H1 (cell line): Measurements from ENCODE around the gene WDR1. TPM values are rescaled to one million over a fixed set of nuclear protein-coding genes. Genes with fewer than 3 reads are reported as not detected.

ENCODE experiments used
- CTCF ChIA-PET: fragments of 300-600 bp; sonication (Branson Sonifier 250); formaldehyde crosslinking; loops from one replicate; lab custom pipeline; 2021; ENCODE audit not compliant: partially characterized antibody; lab: Charles Lee
- POLR2A ChIA-PET: fragments of 300-600 bp; sonication (Branson Sonifier 250); formaldehyde crosslinking; loops from one replicate; lab custom pipeline; 2021; ENCODE audit warnings: inconsistent platforms; ENCODE audit not compliant: partially characterized antibody; lab: Charles Lee
- DNase-seq, 2 experiments: peaks; one replicate each; pipeline versions ENCODE4 v3.0.0 to v3.0.0-alpha.2; 2010 to 2022; ENCODE audit warnings: low spot score in 2 of 2, low read depth in 1 of 2, mixed read lengths in 1 of 2
- FAIRE-seq: peaks from 2 replicates; lab custom pipeline; 2011; peaks lifted over from hg19 to GRCh38; lab: Jason Lieb, UNC
- H2AFZ ChIP-seq: 2 replicates; pipeline ENCODE4 v1.8.1; 2012; ENCODE audit warnings: low read length, inconsistent platforms
- H2AK5ac ChIP-seq: 2 replicates; pipeline ENCODE4 v1.6.1; 2013; ENCODE audit warnings: low read depth, low read length
- H2BK120ac ChIP-seq: replicated peaks from 2 replicates; pipeline ENCODE3; 2013; ENCODE audit warnings: low read depth, low read length, inconsistent platforms
- H2BK12ac ChIP-seq: 2 replicates; pipeline ENCODE4 v1.6.1; 2013; ENCODE audit warnings: low read depth, low read length
- H2BK15ac ChIP-seq: 2 replicates; pipeline ENCODE4 v1.6.1; 2013; ENCODE audit warnings: low read length
- H2BK20ac ChIP-seq: 2 replicates; pipeline ENCODE4 v1.6.1; 2013; ENCODE audit warnings: low read length
- H2BK5ac ChIP-seq: 2 replicates; pipeline ENCODE4 v1.6.1; 2013; ENCODE audit warnings: low read depth, low read length
- H3K14ac ChIP-seq: 2 replicates; pipeline ENCODE4 v1.6.1; 2013; ENCODE audit warnings: inconsistent platforms; ENCODE audit not compliant: insufficient read length
- H3K18ac ChIP-seq: 2 replicates; pipeline ENCODE4 v1.6.1; 2013; ENCODE audit warnings: low read length; ENCODE audit errors: extremely low read depth
- H3K23ac ChIP-seq: 2 replicates; pipeline ENCODE4 v1.6.1; 2013; ENCODE audit warnings: inconsistent platforms; ENCODE audit not compliant: insufficient read length
- H3K23me2 ChIP-seq: 2 replicates; pipeline ENCODE4 v1.6.1; 2013; ENCODE audit warnings: low read depth, low read length
- H3K27ac ChIP-seq: 2 replicates; pipeline ENCODE4 v1.6.1; 2011; ENCODE audit warnings: low read depth, low read length, inconsistent platforms
- H3K27me3 ChIP-seq, 4 experiments: replicated peaks in 1 of 4; 1 replicate in 1 of 4; 2 replicates in 3 of 4; pipeline versions ENCODE4 v1.6.1 to v1.8.1; 2011 to 2013; ENCODE audit warnings: low read length in 3 of 4, mild to moderate bottlenecking in 3 of 4, inconsistent platforms in 2 of 4, mixed read lengths in 2 of 4, moderate library complexity in 1 of 4; ENCODE audit not compliant: control insufficient read depth in 3 of 4, insufficient read depth in 3 of 4; ENCODE audit errors: extremely low read depth in 1 of 4
- H3K36me3 ChIP-seq, 4 experiments: 2 replicates each; pipeline versions ENCODE4 v1.6.1 to v1.8.1; 2011 to 2013; ENCODE audit warnings: mild to moderate bottlenecking in 4 of 4, low read length in 3 of 4, moderate library complexity in 2 of 4, control low read depth in 1 of 4, inconsistent platforms in 1 of 4; ENCODE audit not compliant: insufficient read depth in 4 of 4, control insufficient read depth in 2 of 4
- H3K4ac ChIP-seq: replicated peaks from 2 replicates; pipeline ENCODE3; 2013; ENCODE audit warnings: low read length, low read depth, mixed read lengths, inconsistent platforms; ENCODE audit not compliant: insufficient read length
- H3K4me1 ChIP-seq, 4 experiments: replicated peaks in 1 of 4; 1 replicate in 1 of 4; 2 replicates in 3 of 4; pipeline versions ENCODE4 v1.6.1 to v1.8.1; 2011 to 2013; ENCODE audit warnings: low read length in 3 of 4, inconsistent platforms in 2 of 4, mixed read lengths in 1 of 4; ENCODE audit not compliant: insufficient read depth in 4 of 4, control insufficient read depth in 3 of 4
- H3K4me2 ChIP-seq, 2 experiments: 2 replicates each; pipeline versions ENCODE4 v1.6.1 to v1.8.1; 2011 to 2013; ENCODE audit warnings: low read depth in 2 of 2, low read length in 2 of 2, control low read depth in 1 of 2, inconsistent platforms in 1 of 2, mild to moderate bottlenecking in 1 of 2; ENCODE audit not compliant: insufficient read depth in 1 of 2
- H3K4me3 ChIP-seq, 4 experiments: fragments of 200-600, 300-600 bp in 1 of 4; sonication (generic), shearing (Covaris generic), sonication (Bioruptor Twin) in 1 of 4; 2 replicates each; pipeline versions ENCODE4 v1.5.1 to v1.8.1; 2011 to 2016; ENCODE audit warnings: low read length in 4 of 4, low read depth in 3 of 4, control low read depth in 2 of 4, inconsistent platforms in 2 of 4, mild to moderate bottlenecking in 2 of 4, mixed read lengths in 1 of 4, moderate library complexity in 1 of 4; ENCODE audit not compliant: insufficient read depth in 2 of 4; ENCODE audit errors: extremely low read depth in 1 of 4
- H3K56ac ChIP-seq: replicated peaks from 2 replicates; pipeline ENCODE3; 2013; ENCODE audit warnings: low read depth, mild to moderate bottlenecking, mixed read lengths, low read length, inconsistent platforms; ENCODE audit not compliant: insufficient read length
- H3K79me1 ChIP-seq: 2 replicates; pipeline ENCODE4 v1.6.1; 2013; ENCODE audit warnings: low read depth, low read length, control low read depth
- H3K79me2 ChIP-seq, 2 experiments: 2 replicates each; pipeline versions ENCODE4 v1.6.1 to v1.8.1; 2012 to 2013; ENCODE audit warnings: low read length in 2 of 2, mild to moderate bottlenecking in 2 of 2, inconsistent platforms in 1 of 2; ENCODE audit not compliant: insufficient read depth in 2 of 2, control insufficient read depth in 1 of 2
- H3K9ac ChIP-seq, 4 experiments: replicated peaks in 1 of 4; 1 replicate in 1 of 4; 2 replicates in 3 of 4; pipeline versions ENCODE4 v1.6.1 to v1.8.1; 2011 to 2013; ENCODE audit warnings: low read depth in 3 of 4, low read length in 3 of 4, control low read depth in 2 of 4, mild to moderate bottlenecking in 2 of 4, moderate library complexity in 2 of 4, inconsistent platforms in 1 of 4; ENCODE audit errors: extremely low read depth in 1 of 4
- H3K9me3 ChIP-seq, 2 experiments: 2 replicates each; pipeline versions ENCODE4 v1.6.1 to v1.8.1; 2012 to 2013; ENCODE audit warnings: mild to moderate bottlenecking in 2 of 2, moderate library complexity in 2 of 2, control low read depth in 1 of 2, inconsistent platforms in 1 of 2, low read depth in 1 of 2, low read length in 1 of 2, mixed read lengths in 1 of 2; ENCODE audit not compliant: insufficient read depth in 2 of 2
- H4K20me1 ChIP-seq, 2 experiments: replicated peaks in 1 of 2; 2 replicates each; pipeline versions ENCODE3 to v1.8.1; 2011 to 2013; ENCODE audit warnings: inconsistent platforms in 2 of 2, low read length in 2 of 2, mild to moderate bottlenecking in 1 of 2; ENCODE audit not compliant: insufficient read depth in 2 of 2, control insufficient read depth in 1 of 2
- H4K5ac ChIP-seq: 2 replicates; pipeline ENCODE4 v1.6.1; 2013; ENCODE audit warnings: low read length, low read depth, mixed read lengths, inconsistent platforms; ENCODE audit not compliant: insufficient read length
- H4K8ac ChIP-seq: 2 replicates; pipeline ENCODE4 v1.8.0; 2013; ENCODE audit warnings: mild to moderate bottlenecking, moderate library complexity, low read length, inconsistent platforms; ENCODE audit not compliant: insufficient read depth; ENCODE audit errors: extremely low read depth
- H4K91ac ChIP-seq: replicated peaks from 2 replicates; pipeline ENCODE3; 2013; ENCODE audit warnings: low read length, mixed read lengths, inconsistent platforms; ENCODE audit not compliant: insufficient read length
- ASH2L ChIP-seq: fragments of 200-600, 300-600 bp; sonication (generic); IDR thresholded peaks from one replicate; pipeline ENCODE4 v1.7.1; 2017; ENCODE audit warnings: low read length
- BRCA1 ChIP-seq: IDR thresholded peaks from 2 replicates; pipeline ENCODE4 v1.6.1; 2012; ENCODE audit warnings: low read depth, low read length, improper control_type of control experiment
- CREB1 ChIP-seq: IDR thresholded peaks from 2 replicates; pipeline ENCODE4 v1.6.1; 2012; ENCODE audit warnings: inconsistent platforms
- EGR1 ChIP-seq: IDR thresholded peaks from 2 replicates; pipeline ENCODE4 v1.6.1; 2011; ENCODE audit warnings: low read depth, low read length, borderline replicate concordance
- EZH2 ChIP-seq: fragments of 200-600 bp; sonication (generic); IDR thresholded peaks from 2 replicates; pipeline ENCODE4 v1.7.1; 2012; ENCODE audit warnings: low read depth, mild to moderate bottlenecking, moderate library complexity, low read length, inconsistent platforms; ENCODE audit not compliant: severe bottlenecking
- JUND ChIP-seq: IDR thresholded peaks from 2 replicates; pipeline ENCODE4 v1.6.1; 2011; ENCODE audit warnings: mild to moderate bottlenecking, improper control_type of control experiment, low read length
- NRF1 ChIP-seq: IDR thresholded peaks from 2 replicates; pipeline ENCODE4 v1.6.1; 2011; ENCODE audit warnings: mild to moderate bottlenecking, low read depth, low read length, improper control_type of control experiment
- WGBS, 2 experiments: shearing (Covaris generic) in 1 of 2; methylation state at CpG; one replicate each; pipeline versions ENCODE4 v1.1.6 to v1.1.7; 2013 to 2015; ENCODE audit warnings: low lambda C conversion rate in 2 of 2, mixed read lengths in 2 of 2, inconsistent platforms in 1 of 2, low coverage in 1 of 2, missing lambda C conversion rate in 1 of 2; ENCODE audit not compliant: insufficient replicate concordance in 2 of 2, insufficient coverage in 1 of 2, insufficient read length in 1 of 2; ENCODE audit errors: extremely low coverage in 1 of 2, missing lambda C conversion rate in 1 of 2; 5-methylcytosine and 5-hydroxymethylcytosine counted together
- polyA plus RNA-seq, 7 experiments: library from polyadenylated mRNA; depleted of rRNA in 3 of 7; stranded (reverse) in 5 of 7; unstranded in 2 of 7; fragments of >200 nt in 5 of 7; fragments of 200-250 nt in 2 of 7; gene quantifications; 1 replicate in 5 of 7; 2 replicates in 1 of 7; 4 replicates in 1 of 7; pipeline versions ENCODE4 v1.2.1 to v1.2.3, GENCODE V29; 2011 to 2013; ENCODE audit warnings: missing spikeins in 2 of 7, mixed read lengths in 2 of 7
- total RNA-seq: library from RNA; stranded (reverse); fragmentation: NEBNext Ultra II Directional; extraction: Animal tissue kit (Norgen Biotek cat#: 25700); gene quantifications from 2 replicates; pipeline ENCODE4 v1.2.1, GENCODE V29; 2021
- TF ChIP-seq, protein P1 (sequence below): IDR thresholded peaks from 2 replicates; pipeline ENCODE4 v1.6.1; 2012; ENCODE audit warnings: inconsistent platforms

The WDR1 gene
- total and polyA plus RNA-seq, 2 of the 8 experiments (the other 6 are each of a cell fraction or from before 2014, with no cell fraction given): 315 to 377 TPM

GRCh38 chr4:10158333-10158942 is 41.8 kb upstream of the WDR1 start:
- Histone ChIP-seq H2BK12ac (no peak overlapping the region), H2BK20ac (no peak overlapping the region), H3K79me2 (no peaks in the 10 kb centered on the region), H3K4me1 (peaks cover 0 to 5% (median 0%) of the 10 kb centered on the region in 4 experiments; a peak in 1 of 7 replicates), H2BK5ac (no peak overlapping the region), H3K36me3 (no peaks in the 10 kb centered on the region), H3K4ac (no peak overlapping the region), H2BK120ac (no peak overlapping the region), H3K27ac (no peak overlapping the region), H4K20me1 (no peaks in the 10 kb centered on the region), H2AK5ac (no peak overlapping the region), H3K23ac (no peak overlapping the region), H4K91ac (no peak overlapping the region), H2BK15ac (no peak overlapping the region), H3K9ac (no peak overlapping the region), H3K18ac (no peak overlapping the region), H4K8ac (no peak overlapping the region), H4K5ac (no peak overlapping the region), H3K4me2 (no peak overlapping the region), H3K9me3 (no peaks in the 10 kb centered on the region), H3K4me3 (no peak overlapping the region), H3K14ac (no peak overlapping the region), H3K56ac (no peak overlapping the region), H3K79me1 (no peaks in the 10 kb centered on the region), H3K27me3 (no peaks in the 10 kb centered on the region; a peak in 4 of 7 replicates), H2AFZ (no peak overlapping the region), H3K23me2 (no peaks in the 10 kb centered on the region)
- TF ChIP-seq ASH2L (no peak), JUND (no peak), EGR1 (no peak), EZH2 (no peak), BRCA1 (no peak), CREB1 (no peak), NRF1 (no peak)
- TF ChIP-seq, protein P1, sequence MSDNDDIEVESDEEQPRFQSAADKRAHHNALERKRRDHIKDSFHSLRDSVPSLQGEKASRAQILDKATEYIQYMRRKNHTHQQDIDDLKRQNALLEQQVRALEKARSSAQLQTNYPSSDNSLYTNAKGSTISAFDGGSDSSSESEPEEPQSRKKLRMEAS: no peak
- DNase-seq: no peak
- WGBS, 2 experiments: 83% methylated on average over 9 of the region's 9 CpGs; no CpG with 5 or more reads in 1 of the 2 experiments
- FAIRE-seq: no peak
- ChIA-PET CTCF (interaction anchor here (0.6 to 13.2 kb wide), 49 partner anchors 9 to 1274 kb away, joined by 3 to 264 read pairs (median 4); partner anchors contain the start of gene ZNF518B), POLR2A (interaction anchor here (1.3 to 1.9 kb wide), 2 partner anchors 38 to 41 kb away, joined by 3 to 10 read pairs; partner anchors contain the start of gene WDR1)
